Measurements from ENCODE around the gene GLB1L3. TPM values are rescaled to one million over a fixed set of nuclear protein-coding genes. Genes with fewer than 3 reads are reported as not detected.

The GLB1L3 gene
- total RNA-seq, 3 donors from 2014 or later: 1.0 to 1.6 TPM; not detected in 1

- no peak overlapping the region for H3K27ac ChIP-seq
- H3K4me3 ChIP-seq: no peak overlapping the region
- TF ChIP-seq POLR2A (IDR thresholded peaks at IDR 0.05): no peak
- TF ChIP-seq CTCF (IDR thresholded peaks at IDR 0.05): no peak
- TF ChIP-seq POLR2AphosphoS5 (IDR thresholded peaks at IDR 0.05): no peak
- intact Hi-C loops (cut with DNase I; ENCODE audit: low total_unique reads): no loop called here
- H3K27me3 ChIP-seq: no peaks in the 10 kb centered on the region
- no peak for DNase-seq (ENCODE audit: low spot score in 2 of 2)
- no peaks in the 10 kb centered on the region for H3K36me3 ChIP-seq
- no peaks in the 10 kb centered on the region for H3K4me1 ChIP-seq
- no peaks in the 10 kb centered on the region for H3K9me3 ChIP-seq
Observed at GRCh38 chr11:134345237-134345550, 69.0 kb downstream of the GLB1L3 start.

- intact Hi-C loops (cut with DNase I; ENCODE audit: low total_unique reads): no loop called here
- TF ChIP-seq POLR2AphosphoS5 (IDR thresholded peaks at IDR 0.05) (no peak), POLR2A (IDR thresholded peaks at IDR 0.05) (no peak), CTCF (IDR thresholded peaks at IDR 0.05) (no peak)
- H3K36me3 ChIP-seq: no peaks in the 10 kb centered on the region
- H3K4me3 ChIP-seq: no peak overlapping the region
- no peak overlapping the region for H3K27ac ChIP-seq
- H3K27me3 ChIP-seq: no peaks in the 10 kb centered on the region
- no peaks in the 10 kb centered on the region for H3K4me1 ChIP-seq
- no peaks in the 10 kb centered on the region for H3K9me3 ChIP-seq
- DNase-seq (ENCODE audit: low spot score in 2 of 2): no peak
Observed at GRCh38 chr11:134346101-134346975, 70.2 kb downstream of the GLB1L3 start.

GRCh38 chr11:134346976-134347350, 70.8 kb downstream of the GLB1L3 start:
- H3K27me3 ChIP-seq: no peaks in the 10 kb centered on the region
- no peak for DNase-seq (ENCODE audit: low spot score in 2 of 2)
- intact Hi-C loops (cut with DNase I; ENCODE audit: low total_unique reads): no loop called here
- H3K4me1 ChIP-seq: no peaks in the 10 kb centered on the region
- no peak overlapping the region for H3K27ac ChIP-seq
- no peaks in the 10 kb centered on the region for H3K36me3 ChIP-seq
- H3K9me3 ChIP-seq: no peaks in the 10 kb centered on the region
- TF ChIP-seq CTCF (IDR thresholded peaks at IDR 0.05): no peak
- no peak for TF ChIP-seq POLR2A (IDR thresholded peaks at IDR 0.05)
- TF ChIP-seq POLR2AphosphoS5 (IDR thresholded peaks at IDR 0.05): no peak
- H3K4me3 ChIP-seq: no peak overlapping the region

GRCh38 chr11:134347441-134347840, 71.3 kb downstream of the GLB1L3 start:
- no peak for DNase-seq (ENCODE audit: low spot score in 2 of 2)
- Histone ChIP-seq H3K27ac (no peak overlapping the region), H3K9me3 (no peaks in the 10 kb centered on the region), H3K4me1 (no peaks in the 10 kb centered on the region), H3K27me3 (no peaks in the 10 kb centered on the region), H3K4me3 (no peak overlapping the region), H3K36me3 (no peaks in the 10 kb centered on the region)
- intact Hi-C loops (cut with DNase I; ENCODE audit: low total_unique reads): no loop called here
- TF ChIP-seq POLR2A (IDR thresholded peaks at IDR 0.05) (no peak), POLR2AphosphoS5 (IDR thresholded peaks at IDR 0.05) (no peak), CTCF (IDR thresholded peaks at IDR 0.05) (no peak)

GRCh38 chr11:134349109-134349801, 73.1 kb downstream of the GLB1L3 start:
- Histone ChIP-seq H3K9me3 (no peaks in the 10 kb centered on the region), H3K27me3 (no peaks in the 10 kb centered on the region), H3K27ac (no peak overlapping the region), H3K4me3 (no peak overlapping the region), H3K4me1 (no peaks in the 10 kb centered on the region), H3K36me3 (no peaks in the 10 kb centered on the region)
- DNase-seq (ENCODE audit: low spot score in 2 of 2): no peak
- TF ChIP-seq POLR2A (IDR thresholded peaks at IDR 0.05): no peak
- no peak for TF ChIP-seq CTCF (IDR thresholded peaks at IDR 0.05)
- no peak for TF ChIP-seq POLR2AphosphoS5 (IDR thresholded peaks at IDR 0.05)
- intact Hi-C loops (cut with DNase I; ENCODE audit: low total_unique reads): no loop called here

Data from breast epithelium (tissue), 4 donors.